HG03520 (cell line): ENCODE measurements around the gene KIF5A.

Experiments
- ATAC-seq: cut with Tn5 transposase; IDR thresholded peaks from one replicate; pipeline ENCODE4 v1.9.1; 2021; ENCODE audit warnings: mild to moderate bottlenecking, moderate library complexity; ENCODE audit not compliant: unreplicated experiment

KIF5A gene

DNA sequence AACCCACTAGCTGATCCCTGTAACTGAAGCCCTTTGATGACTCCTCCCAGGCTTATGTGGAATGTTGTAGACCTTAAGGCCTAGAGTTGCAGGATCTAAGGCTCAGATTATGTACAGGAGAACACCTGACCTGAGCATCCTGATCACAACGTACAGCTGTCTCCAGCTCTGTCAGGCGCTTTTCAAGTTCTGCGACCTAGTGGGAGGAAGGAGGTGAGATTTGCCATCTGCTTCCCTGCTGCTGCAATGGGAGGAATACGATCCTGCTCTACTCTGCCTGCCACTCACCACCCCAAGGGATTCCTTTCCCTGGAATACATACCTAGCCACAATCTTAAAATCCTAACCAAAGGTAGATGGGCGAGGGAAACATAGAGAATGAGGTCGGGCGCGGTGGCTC is 16.7 kb upstream of the KIF5A start:
- no peak for ATAC-seq

DNA sequence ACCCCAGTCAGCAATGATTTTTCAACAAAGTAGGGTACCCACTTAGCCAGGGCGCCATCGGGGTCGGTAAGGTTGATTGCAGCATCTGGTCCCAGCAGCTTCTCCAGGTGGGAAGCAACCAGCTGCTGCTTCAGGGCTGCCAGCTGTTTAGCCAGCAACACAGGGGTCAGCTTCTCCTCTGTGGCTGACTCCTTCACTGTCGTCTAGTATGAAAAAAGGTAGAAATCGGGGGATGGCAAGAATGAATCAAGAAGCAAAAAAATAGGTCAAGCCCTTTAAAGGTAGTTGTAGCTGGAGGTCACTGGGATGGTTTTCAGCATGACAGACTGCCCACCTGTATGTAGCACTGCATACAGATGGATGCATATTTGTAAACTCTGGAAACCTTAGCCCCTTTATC is 15.6 kb upstream of the KIF5A start:
- ATAC-seq: no peak

DNA sequence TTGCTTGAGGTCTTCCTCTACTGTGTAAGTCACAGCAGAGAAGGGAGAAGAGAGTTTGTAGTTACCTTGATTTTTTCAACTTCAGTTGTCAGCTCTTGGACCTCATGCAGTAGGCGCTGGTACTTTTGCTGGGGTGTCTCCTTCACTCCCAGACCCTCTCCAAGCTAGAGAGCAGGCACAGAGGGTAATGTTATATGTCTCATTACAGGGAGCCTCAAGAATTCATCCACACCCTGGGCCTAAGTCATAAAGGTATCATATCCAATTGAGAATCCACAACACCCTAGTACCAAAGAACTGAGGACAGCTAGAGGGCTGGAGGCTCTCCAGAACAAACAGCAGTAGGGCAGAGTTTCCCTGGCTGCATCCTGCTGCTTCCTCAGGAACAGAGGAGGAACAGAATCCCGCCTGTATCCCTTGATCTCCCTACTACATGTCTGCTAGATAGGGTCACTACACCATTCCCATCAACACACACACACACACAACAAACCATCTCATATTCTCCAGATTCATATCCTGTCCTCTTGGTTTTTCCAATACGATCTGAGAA is 14.8 kb upstream of the KIF5A start:
- ATAC-seq: no peak

DNA sequence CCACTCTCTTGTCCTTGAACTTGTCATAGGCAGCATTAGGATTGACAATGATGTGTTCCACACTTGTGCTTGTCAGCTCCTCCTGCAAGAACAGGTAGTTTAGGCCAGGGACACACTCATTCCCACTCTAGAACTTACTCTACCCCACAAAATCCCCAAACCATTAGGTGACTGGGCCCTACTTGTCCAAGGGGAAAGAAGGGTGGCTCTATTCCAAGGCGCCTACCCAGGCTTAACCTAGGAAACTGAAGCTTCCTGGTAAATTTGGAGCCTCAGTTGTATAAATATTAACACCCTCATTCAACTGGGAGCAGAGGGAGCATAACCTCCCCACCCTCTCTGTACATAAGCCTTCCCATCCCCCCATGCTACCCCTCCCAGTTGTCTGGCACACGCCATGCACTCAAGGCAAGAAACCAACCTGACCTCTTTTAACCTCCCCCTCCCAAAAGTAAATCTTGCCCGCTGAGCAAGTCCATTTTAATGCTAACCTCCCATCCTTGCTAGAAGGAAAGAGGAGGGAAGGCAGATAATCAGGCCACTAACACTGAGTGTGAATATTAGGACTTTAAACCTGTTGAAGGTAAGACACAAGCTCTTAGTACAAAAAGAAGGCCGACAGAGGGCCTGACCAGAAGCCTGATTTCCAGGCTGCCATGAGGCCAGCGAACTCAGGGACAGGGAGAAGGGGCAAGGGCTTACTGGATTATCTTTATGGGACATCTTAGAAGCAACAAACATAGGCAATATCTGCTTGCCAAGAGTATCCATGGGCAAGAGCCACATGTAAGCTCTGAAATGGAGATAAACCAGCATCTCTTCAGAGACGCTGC is 13.9 kb upstream of the KIF5A start:
- no peak for ATAC-seq

DNA sequence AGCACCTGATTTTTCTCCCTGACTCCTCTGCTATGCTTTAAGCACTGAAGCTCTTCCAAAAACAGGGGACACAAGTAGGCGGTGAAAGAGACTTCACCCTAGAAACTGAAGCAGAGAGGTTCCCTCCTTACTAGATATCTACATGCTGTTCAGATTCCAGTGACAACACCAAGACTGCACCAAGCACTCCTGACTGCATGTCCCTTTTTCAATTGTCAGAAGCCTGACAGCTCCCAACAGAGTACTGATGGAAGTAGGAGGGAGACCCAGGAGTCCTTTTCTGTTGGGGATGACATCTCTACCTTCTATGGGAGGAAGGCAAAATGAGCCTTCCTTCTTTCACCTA is 13.3 kb upstream of the KIF5A start:
- no peak for ATAC-seq

DNA sequence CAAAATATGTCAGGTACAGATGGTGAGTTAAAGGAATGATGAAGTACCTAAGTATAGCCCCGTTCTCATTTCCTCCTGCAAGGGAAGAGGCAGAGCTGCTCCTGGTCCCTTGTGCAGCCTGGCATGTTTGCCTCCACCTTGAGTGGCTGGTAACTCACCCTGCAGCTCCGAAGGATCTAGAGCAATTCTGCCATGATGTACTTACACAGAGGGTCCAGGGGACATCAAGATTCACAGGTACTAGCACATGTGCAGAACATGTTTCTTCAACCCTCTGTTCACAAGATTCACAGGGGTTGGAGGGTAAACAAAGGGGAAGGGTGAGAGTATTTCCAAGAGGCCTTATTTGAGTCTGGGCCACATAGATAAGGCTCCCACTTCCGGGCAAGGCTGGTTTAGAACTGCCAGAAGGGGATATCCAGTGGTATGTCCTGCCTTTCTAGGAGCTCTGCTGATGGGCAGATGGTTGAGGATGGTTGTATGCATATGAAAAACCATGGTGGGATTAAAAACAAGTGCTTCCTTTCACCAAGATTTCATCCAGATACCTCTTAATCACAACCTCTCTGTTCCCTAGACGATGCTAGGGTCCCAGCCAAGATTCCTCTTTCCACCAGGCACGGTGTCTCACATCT is 10.6 kb upstream of the KIF5A start:
- no peak for ATAC-seq

DNA sequence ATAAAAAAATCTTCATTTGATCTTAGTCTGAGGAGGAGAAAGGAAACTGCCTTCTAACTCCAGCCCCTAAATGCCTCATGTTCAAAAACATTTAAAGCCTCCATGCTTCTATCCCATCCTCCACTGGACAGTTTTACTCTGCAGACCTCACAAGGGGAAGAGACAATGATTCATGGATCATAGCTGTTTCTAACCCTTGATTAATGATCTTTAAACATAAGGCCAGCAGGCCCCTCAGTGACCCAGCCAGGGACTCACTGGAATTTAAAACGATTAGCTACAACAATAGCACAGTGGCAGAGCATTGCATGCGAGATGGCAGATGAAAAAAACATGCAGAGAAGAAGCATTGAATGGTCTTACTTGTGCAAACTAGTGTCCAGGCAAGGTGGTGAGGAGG is 8.8 kb upstream of the KIF5A start:
- ATAC-seq: no peak

DNA sequence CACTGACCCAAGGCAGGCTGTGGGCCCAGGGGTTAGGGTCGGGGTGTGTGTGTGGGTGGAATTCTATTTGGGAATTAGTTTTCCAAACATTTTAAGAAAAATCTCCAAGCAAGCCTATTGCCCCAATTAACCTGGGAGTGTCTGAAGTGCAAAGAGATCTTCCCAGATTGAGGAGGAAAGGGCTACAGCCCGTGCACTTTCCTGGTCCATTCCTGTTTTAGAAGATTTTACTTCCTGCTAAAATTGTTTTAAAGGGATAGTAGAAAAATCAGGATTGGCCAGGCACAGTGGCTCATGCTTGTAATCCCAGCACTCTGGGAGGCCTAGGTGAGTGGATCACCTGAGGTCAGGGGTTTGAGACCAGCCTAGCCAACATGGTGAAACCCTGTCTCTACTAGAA is 8.1 kb upstream of the KIF5A start:
- ATAC-seq: no peak

DNA sequence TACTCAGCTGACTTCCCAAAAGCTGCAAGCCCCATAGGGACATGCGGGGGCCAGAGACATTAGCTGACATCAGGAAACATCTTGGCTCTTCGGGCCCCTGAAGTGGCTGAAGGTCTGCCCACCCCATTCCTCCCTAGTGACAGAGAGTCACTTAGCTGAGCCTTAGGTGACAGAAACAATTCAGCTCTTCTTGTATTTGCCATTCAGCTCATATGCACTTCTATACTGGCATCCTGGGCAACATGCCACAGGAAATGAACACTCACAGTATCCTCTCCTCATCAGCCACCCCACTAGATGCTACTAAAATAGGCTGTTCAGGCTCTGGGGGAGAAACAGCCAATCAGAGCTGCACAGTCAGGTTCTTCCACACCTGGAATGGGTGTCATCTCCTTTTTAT is 6.3 kb upstream of the KIF5A start:
- no peak for ATAC-seq

DNA sequence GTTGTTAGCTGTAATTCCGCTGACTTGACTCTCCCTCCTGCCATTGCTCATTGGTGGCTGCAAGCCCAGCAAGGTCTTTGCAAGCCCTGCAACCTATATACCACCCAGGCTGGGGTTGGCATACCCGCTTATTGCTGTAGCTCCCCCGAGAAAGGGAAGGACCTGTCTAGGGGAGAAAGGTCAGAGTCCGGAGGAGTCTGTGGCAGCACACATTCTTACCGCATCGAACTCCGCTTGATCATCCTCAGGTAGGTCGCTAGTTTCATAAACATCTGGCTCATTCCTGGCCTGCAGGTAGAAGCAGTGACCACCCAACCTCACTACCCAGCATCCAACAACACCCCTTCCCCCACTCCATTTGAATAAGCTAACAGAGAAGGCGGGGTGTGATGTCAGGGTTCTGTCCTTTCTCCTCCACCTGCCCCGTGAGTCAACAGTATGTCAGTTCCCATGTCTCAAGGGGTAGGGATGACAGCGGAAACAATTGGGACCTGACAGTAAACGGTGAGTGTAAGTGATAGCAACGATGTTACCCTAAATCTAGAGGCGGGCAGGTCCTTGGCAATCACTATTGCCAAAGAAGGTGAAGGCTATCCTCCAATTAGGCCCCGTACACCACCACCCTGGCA is 3.9 kb upstream of the KIF5A start:
- no peak for ATAC-seq

DNA sequence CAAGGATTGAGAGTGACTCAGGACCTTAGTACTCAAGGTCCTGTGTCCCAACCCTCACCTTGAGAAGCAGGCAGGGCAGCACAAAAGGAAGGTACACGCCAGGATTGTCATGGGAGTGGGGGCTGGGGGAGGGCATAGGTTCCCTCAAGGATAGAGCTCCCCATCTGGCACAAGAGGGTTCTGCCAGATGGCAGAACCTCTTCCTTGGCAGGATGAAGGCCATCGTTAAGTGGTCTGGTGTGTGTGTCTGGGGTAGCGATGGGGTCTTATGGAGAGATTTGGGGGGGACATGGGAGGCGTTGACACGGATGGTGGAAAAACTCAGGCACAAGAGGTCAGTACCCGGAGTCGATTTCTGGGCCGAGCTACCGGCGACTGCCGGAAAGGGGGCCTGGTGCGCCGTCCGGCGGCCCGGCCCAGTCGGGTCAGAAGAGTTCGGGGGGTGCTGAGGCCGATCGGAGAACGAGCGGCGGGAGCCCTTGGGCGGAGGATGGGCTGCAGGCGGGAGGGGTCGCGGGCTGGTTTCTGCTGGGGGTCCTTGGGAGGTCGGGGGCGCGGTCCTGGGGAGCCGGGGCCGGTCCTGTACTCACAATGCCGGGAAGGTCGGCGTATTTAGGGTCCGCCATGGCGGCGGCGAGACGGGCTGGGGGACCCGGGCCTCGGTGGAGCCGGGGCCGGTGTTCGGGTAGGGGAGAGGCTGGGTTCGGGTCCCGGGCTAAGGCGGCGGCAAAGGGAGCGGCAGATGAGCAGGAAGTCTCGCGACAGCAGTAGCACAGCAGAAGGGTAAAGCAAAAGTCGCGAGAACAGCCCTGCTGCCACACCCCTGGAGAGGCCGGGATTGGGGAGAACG is 3.2 kb upstream of the KIF5A start, which contains the start of gene DCTN2:
DCTN2 (minus strand) TSS at position 755 of the 850 bp plus-strand sequence; CDS start at position 626, 129 bp downstream.
- peak; percentile 99 for ATAC-seq

DNA sequence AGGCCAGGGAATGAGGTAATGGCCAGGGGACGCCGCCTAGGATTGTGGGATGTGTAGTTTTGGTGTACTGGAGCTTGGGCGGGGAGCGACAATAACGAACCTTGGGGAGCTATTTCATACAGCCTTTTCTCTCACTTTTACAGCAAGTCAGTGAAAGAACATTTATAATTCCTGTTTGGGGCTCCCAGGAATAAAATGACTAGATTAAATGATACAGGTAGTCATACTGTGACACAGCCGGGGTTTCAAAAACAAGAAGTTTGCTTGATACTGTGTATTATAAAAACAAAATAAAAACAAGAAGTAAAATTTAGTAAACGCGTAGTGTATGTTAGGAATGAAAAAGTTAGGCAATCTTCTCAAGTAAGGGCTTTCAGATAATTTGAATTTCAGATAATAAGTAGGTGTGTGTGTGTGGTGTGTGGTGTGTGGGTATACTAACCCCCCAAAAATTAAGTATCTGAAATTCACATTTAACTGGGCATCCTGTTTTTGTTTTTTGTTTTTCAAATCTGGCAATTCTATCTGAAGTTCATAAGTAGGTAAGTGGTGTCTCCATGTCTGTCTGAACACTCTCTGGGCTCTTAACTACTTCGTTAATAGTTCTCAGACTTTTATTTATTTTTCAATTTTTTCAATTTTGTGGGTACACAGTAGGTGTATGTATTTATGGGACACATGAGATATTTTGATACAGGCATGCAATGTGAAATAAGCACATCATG is 2.4 kb upstream of the KIF5A start:
- ATAC-seq: no peak

DNA sequence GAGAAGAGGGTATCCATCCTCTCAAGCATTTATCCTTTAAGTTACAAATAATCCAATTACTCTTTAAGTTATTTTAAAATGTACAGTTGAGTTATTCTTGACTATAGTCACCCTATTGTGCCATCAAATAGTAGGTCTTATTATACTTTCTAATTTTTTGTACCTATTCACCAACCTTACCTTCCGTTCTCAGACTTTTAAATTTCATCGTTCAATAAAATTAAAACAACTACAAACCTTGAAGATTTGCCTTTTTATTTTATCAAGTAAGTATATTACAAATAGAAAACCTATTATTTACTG is 1.9 kb upstream of the KIF5A start:
- no peak for ATAC-seq

DNA sequence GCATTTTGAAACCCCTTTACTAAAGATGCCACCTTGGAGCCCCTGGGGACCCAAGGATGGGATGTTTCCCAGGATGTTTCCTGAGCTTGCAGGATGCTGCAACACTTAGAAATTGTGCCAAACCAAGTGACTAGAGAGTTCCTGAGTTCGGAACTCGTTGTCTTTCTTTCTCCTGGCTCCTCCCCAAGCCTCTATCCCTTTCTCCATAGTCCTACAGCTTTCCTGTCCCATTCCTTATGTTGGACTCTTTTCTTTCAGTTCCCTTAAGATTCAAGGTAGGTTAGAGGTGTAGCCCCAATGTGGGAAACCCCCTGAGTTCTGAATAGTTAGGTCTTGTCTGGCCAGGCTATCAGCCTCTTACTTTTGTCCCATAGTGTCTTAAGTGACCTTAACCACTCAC is 1.4 kb upstream of the KIF5A start:
- ATAC-seq: no peak

DNA sequence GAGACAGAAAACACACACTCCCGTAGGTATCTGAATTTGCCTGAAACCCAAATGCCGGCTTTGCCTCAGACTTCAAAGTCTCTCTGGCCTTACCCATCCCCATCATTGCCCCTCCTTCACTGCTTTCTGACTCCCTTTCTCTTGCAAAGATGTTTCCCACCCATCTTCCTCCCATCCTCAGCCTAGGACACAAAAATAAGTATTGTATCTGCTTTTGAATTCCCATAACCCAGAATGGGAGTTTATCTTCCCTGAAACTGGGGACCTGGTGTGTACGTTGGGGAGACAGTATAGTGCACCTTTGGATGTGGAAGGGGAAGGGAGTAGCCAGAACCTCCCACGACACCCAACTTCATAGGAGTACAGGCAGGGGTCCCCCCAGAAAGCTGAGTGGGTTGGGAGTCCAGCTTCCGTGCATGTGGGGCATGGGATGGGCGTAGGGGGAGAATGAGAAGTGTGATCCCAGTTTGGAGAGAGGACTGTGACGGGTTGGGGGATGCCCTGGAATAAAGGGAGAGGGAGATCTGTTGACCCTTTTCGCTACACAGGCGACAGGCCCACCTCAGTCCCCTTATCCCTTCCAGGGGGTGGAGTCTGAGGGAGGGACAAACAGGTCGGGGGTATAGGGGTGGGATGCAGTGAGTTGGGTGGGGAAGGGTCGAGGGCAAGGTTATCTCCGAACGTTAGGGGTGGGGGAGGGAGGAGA is 488 bp upstream of the KIF5A start:
- no peak for ATAC-seq

DNA sequence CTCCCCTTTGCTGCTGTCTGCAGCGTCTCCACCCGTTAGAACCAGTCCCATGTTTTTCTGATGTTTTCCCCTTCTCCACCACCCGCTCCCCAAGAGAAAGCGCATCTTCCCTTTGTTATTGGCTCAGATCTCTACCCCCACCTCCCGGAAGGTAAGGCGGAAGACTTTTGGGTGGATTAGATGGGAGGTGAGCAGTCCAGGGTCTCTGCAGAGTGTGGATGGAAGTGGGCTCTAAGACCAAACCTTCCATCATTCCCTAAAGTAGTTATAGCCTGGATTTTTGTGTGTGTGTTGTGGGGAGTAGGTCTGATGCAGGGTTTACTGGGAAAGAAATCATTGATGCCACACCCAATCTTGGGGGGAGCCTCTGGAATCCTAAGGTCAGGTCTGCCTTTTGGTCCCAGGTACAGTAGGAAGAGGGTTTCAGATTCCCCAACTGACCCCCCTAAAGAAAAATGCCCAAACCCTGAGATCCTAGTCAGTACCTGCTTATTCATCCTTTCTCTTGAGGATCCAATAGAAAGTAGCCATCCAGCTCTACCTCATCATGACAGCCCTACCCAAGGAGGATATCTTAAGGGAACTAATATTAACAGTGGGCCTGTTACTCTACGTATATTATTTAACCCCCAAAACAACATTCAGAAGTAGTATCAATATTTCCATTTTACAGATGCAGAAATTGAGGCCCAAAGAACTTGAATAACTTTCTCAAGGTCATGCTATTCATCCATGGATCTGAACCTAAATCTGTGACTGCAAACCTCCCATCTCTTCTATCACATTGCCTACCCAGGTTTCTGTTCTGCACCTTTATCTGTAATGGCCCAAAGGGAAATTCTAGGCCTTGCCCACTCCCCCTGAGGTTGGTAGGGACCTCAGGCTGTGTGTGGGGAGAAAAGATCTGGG is 1.1 kb downstream of the KIF5A start:
- ATAC-seq: no peak

DNA sequence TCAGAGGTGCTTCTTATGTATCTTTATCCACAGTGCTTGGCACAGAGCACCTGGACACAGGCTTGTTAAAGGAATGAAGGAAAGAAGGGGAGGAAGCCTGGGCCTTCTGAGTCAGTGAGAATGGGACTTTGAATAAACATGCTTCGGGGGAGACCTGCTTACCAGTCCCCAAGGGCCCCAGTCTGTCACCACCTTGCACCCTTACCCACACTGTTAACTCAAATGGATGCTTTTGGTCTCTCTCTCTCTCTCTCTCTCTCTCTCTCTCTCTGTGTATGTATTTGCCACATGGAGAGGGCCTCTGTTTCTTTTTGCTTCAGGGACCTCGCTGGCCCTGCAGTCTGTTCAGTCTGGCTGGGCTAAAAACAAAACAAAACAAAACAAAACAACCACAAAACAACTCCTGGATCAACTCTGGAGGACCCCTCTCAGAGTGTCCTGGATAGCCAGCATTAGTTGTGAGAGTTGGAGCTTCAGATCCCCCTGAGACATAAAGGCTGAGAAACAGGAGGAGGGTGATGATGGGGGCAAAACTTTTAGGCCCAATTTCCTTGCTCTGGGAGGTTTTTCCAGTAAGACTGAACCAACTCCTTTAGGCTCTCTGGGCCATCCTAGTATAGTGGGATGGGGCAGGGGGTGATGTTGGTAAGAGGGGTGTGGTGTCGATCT is 1.9 kb downstream of the KIF5A start:
- no peak for ATAC-seq

DNA sequence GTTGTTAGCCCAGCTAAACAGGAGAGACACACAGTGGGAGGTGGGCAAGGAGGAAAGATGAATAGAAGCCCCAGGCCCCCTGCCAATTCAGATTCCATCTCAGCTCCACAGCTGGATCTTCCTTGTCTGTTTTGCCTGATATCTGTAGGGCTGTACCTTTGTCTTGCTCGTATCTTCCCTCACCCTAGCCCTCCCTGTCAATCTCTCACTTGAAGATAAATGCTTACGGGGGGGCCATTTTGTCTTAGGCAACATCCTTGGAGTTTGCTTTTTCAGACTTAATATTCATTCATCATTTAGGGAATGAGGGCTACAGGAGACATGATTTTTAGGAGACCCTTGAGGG is 2.4 kb downstream of the KIF5A start:
- no peak for ATAC-seq
